Neural progenitor cell (in vitro differentiated cells): ENCODE results near the gene LAG3.

Experiments used
- EZH2phosphoT487 ChIP-seq: fragments of 200-600 bp; sonication (generic); IDR thresholded peaks from 2 replicates; pipeline ENCODE4 v1.6.1; 2017; ENCODE audit warnings: antibody characterized with exemption
- TF ChIP-seq, protein P1 (sequence below): fragments of 200-600 bp; sonication (generic); IDR thresholded peaks from 2 replicates; pipeline ENCODE4 v1.5.1; 2017; ENCODE audit warnings: antibody characterized with exemption, mild to moderate bottlenecking

DNA sequence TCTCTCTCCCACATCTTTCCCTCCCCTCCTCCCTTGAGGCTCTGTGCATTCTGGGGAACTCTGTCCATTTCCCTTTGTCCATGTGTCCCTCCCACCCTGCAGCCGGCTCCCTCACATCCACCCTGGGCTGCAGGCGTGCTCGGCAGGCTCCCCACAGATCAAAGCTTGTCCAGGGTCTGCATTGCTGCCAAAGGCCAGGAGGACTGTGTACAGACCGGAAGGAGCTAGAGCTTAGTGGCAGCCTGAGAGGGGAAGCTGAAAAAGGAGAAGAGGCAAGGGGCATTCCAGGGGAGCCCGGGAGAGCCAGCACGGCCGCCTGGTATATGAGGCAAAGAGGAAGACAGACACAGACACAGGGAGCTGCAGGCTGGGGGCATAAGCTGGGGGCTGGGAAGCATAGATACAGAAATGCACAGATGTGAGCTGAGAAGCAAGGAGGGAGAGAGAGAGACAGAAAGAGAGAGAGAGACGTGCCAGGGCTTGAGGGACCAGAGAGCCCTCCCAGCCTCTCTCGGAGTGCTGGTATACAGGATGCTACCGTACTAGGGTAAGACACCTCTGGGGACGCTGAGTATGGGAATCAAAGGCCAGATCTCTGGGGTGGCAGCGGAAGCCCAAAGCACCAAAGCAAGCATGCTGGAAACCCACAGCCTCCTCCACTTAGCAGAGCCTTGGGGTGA is 20.3 kb downstream of the LAG3 start:
- TF ChIP-seq, protein P1, sequence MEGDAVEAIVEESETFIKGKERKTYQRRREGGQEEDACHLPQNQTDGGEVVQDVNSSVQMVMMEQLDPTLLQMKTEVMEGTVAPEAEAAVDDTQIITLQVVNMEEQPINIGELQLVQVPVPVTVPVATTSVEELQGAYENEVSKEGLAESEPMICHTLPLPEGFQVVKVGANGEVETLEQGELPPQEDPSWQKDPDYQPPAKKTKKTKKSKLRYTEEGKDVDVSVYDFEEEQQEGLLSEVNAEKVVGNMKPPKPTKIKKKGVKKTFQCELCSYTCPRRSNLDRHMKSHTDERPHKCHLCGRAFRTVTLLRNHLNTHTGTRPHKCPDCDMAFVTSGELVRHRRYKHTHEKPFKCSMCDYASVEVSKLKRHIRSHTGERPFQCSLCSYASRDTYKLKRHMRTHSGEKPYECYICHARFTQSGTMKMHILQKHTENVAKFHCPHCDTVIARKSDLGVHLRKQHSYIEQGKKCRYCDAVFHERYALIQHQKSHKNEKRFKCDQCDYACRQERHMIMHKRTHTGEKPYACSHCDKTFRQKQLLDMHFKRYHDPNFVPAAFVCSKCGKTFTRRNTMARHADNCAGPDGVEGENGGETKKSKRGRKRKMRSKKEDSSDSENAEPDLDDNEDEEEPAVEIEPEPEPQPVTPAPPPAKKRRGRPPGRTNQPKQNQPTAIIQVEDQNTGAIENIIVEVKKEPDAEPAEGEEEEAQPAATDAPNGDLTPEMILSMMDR: no peak
- no peak for TF ChIP-seq EZH2phosphoT487
